Smooth muscle cell (in vitro differentiated cells): ENCODE data around the gene RALGAPA2. TPM values are rescaled to one million over a fixed set of nuclear protein-coding genes. Genes with fewer than 3 reads are reported as not detected.

Experiments
- DNase-seq: peaks from one replicate; lab custom pipeline; 2025; ENCODE audit not compliant: unreplicated experiment; lab: John Stamatoyannopoulos, UW
- H2AFZ ChIP-seq: fragments of 200-600 bp; sonication (generic); 2 replicates; pipeline ENCODE4 v1.6.0; 2016; ENCODE audit warnings: antibody characterized with exemption, low read depth, mild to moderate bottlenecking
- H3F3A ChIP-seq: fragments of 200-600 bp; sonication (generic); 2 replicates; pipeline ENCODE4 v1.6.0; 2017; ENCODE audit warnings: antibody characterized with exemption, low read depth
- H3K27ac ChIP-seq: fragments of 200-600 bp; sonication (generic); 2 replicates; pipeline ENCODE4 v1.5.1; 2016; ENCODE audit warnings: low read depth, mild to moderate bottlenecking
- H3K27me3 ChIP-seq: fragments of 200-600 bp; sonication (generic); 2 replicates; pipeline ENCODE4 v1.6.1; 2016; ENCODE audit warnings: low read depth, mild to moderate bottlenecking
- H3K36me3 ChIP-seq: fragments of 200-600 bp; sonication (generic); 2 replicates; pipeline ENCODE4 v1.5.1; 2016; ENCODE audit warnings: low read depth
- H3K4me1 ChIP-seq: fragments of 200-600 bp; sonication (generic); 2 replicates; pipeline ENCODE4 v1.5.1; 2016; ENCODE audit warnings: low read depth
- H3K4me2 ChIP-seq: fragments of 200-600 bp; sonication (generic); 2 replicates; pipeline ENCODE4 v1.6.0; 2016; ENCODE audit warnings: mild to moderate bottlenecking
- H3K4me3 ChIP-seq: fragments of 200-600 bp; sonication (generic); 2 replicates; pipeline ENCODE4 v1.5.1; 2016; ENCODE audit warnings: mild to moderate bottlenecking
- H3K79me2 ChIP-seq: fragments of 200-600 bp; sonication (generic); 2 replicates; pipeline ENCODE4 v1.6.0; 2016; ENCODE audit warnings: low read depth, mild to moderate bottlenecking
- H3K9ac ChIP-seq: fragments of 200-600 bp; sonication (generic); 2 replicates; pipeline ENCODE4 v1.6.0; 2016; ENCODE audit warnings: low read depth
- H3K9me3 ChIP-seq: fragments of 200-600 bp; sonication (generic); replicated peaks from 2 replicates; pipeline ENCODE4 v1.5.1; 2016; ENCODE audit warnings: low read depth
- H4K20me1 ChIP-seq: fragments of 200-600 bp; sonication (generic); 2 replicates; pipeline ENCODE4 v1.6.0; 2016; ENCODE audit warnings: low read depth
- CTCF ChIP-seq: fragments of 200-600 bp; sonication (generic); IDR thresholded peaks from 2 replicates; pipeline ENCODE4 v1.5.1; 2017; ENCODE audit warnings: borderline replicate concordance, mild to moderate bottlenecking, antibody characterized with exemption; ENCODE audit not compliant: insufficient read depth, poor library complexity, severe bottlenecking
- WGBS: methylation state at CpG from one replicate; pipeline ENCODE4 v1.1.7; 2016; ENCODE audit warnings: low lambda C conversion rate; 5-methylcytosine and 5-hydroxymethylcytosine counted together
- polyA plus RNA-seq: library from polyadenylated mRNA; unstranded; fragments of >200 nt; fragmentation: Nextera tagmentation; extraction: Ambion mirVana; gene quantifications from 2 replicates; pipeline ENCODE4 v1.2.1, GENCODE V29; 2016
- total RNA-seq: library from RNA; depleted of rRNA; stranded (reverse); fragments of >200 nt; gene quantifications from 2 replicates; pipeline ENCODE4 v1.2.3, GENCODE V29; 2014

RALGAPA2 gene
- total and polyA plus RNA-seq, 2 experiments from 2014 or later: 3.5 to 6.2 TPM

GRCh38 chr20:20425823-20426654 is 286.4 kb downstream of the RALGAPA2 start:
- Histone ChIP-seq H3K9ac (no peak overlapping the region), H2AFZ (no peak overlapping the region), H3K79me2 (no peaks in the 10 kb centered on the region), H3K4me3 (no peak overlapping the region), H3K4me2 (no peak overlapping the region), H3K27ac (no peak overlapping the region), H3F3A (no peaks in the 10 kb centered on the region), H3K27me3 (no peaks in the 10 kb centered on the region), H4K20me1 (no peaks in the 10 kb centered on the region), H3K9me3 (no peaks in the 10 kb centered on the region), H3K36me3 (no peaks in the 10 kb centered on the region), H3K4me1 (peaks cover 11% of the 10 kb centered on the region)
- TF ChIP-seq CTCF: no peak
- WGBS: 68% methylated on average over 5 of the region's 5 CpGs
- DNase-seq: no peak

GRCh38 chr20:20423117-20423516 is 289.3 kb downstream of the RALGAPA2 start:
- H3K4me2 ChIP-seq: no peak overlapping the region
- no peaks in the 10 kb centered on the region for H3K79me2 ChIP-seq
- no peak for DNase-seq
- no peak overlapping the region for H3K27ac ChIP-seq
- H3K4me3 ChIP-seq: no peak overlapping the region
- H3K36me3 ChIP-seq: no peaks in the 10 kb centered on the region
- no peaks in the 10 kb centered on the region for H3F3A ChIP-seq
- no peaks in the 10 kb centered on the region for H3K27me3 ChIP-seq
- H3K4me1 ChIP-seq: peaks cover 11% of the 10 kb centered on the region
- H3K9ac ChIP-seq: no peak overlapping the region
- H3K9me3 ChIP-seq: no peaks in the 10 kb centered on the region
- TF ChIP-seq CTCF: no peak
- no peak overlapping the region for H2AFZ ChIP-seq
- H4K20me1 ChIP-seq: no peaks in the 10 kb centered on the region
- WGBS: 100% methylated on average over 1 of the region's 1 CpG

- 97% methylated on average over 8 of the region's 8 CpGs for WGBS
- peaks cover 9% of the 10 kb centered on the region for H3K4me1 ChIP-seq
- no peaks in the 10 kb centered on the region for H3K79me2 ChIP-seq
- no peaks in the 10 kb centered on the region for H3K36me3 ChIP-seq
- no peaks in the 10 kb centered on the region for H3F3A ChIP-seq
- no peak for DNase-seq
- H3K27ac ChIP-seq: no peak overlapping the region
- H3K4me2 ChIP-seq: no peak overlapping the region
- no peak overlapping the region for H2AFZ ChIP-seq
- H3K4me3 ChIP-seq: no peak overlapping the region
- H3K9me3 ChIP-seq: no peaks in the 10 kb centered on the region
- TF ChIP-seq CTCF: no peak
- H3K27me3 ChIP-seq: no peaks in the 10 kb centered on the region
- H3K9ac ChIP-seq: no peak overlapping the region
- H4K20me1 ChIP-seq: no peaks in the 10 kb centered on the region
These were observed 294.4 kb downstream of the RALGAPA2 start for GRCh38 chr20:20417876-20418676.
